GM23338 (cell line): ENCODE results near the gene NFX1.
A peak's percentile ranks its signal among the peaks of the same experiment; 100 is the strongest.

Experiments used
- CTCF ChIP-seq, 2 experiments: fragments of 200-600 bp in 1 of 2; sonication (generic) in 1 of 2; conservative IDR thresholded peaks; 2 replicates each; pipeline versions ENCODE4 v1.5.1 to v1.6.1; 2016 to 2017; ENCODE audit warnings: antibody characterized with exemption in 2 of 2, low read depth in 2 of 2, mild to moderate bottlenecking in 2 of 2, moderate library complexity in 1 of 2
- EZH2 ChIP-seq: fragments of 200-600 bp; sonication (generic); IDR thresholded peaks from one replicate; pipeline ENCODE4 v1.8.0; 2017; ENCODE audit warnings: antibody characterized with exemption, mild to moderate bottlenecking, low read depth; ENCODE audit not compliant: unreplicated experiment
- POLR2AphosphoS5 ChIP-seq: IDR thresholded peaks from 2 replicates; pipeline ENCODE4 v1.6.1; 2016; ENCODE audit warnings: antibody characterized with exemption, low read depth
- REST ChIP-seq: IDR thresholded peaks from one replicate; pipeline ENCODE4 v1.6.1; 2018; ENCODE audit warnings: antibody characterized with exemption; ENCODE audit not compliant: unreplicated experiment

- TF ChIP-seq REST: no peak
- peak; percentile 91 to 96 for TF ChIP-seq CTCF (conservative IDR thresholded peaks at IDR 0.05; ENCODE audit: low read depth in 2 of 2)
- no peak for TF ChIP-seq EZH2
- TF ChIP-seq POLR2AphosphoS5: no peak
Observed at GRCh38 chr9:33374634-33375237, 84.4 kb downstream of the NFX1 start.
